CD1c-positive myeloid dendritic cell (primary cell): ENCODE measurements around the gene USP53.
"Not testable (repeated sequence)": the region's sequence is repeated elsewhere in the genome, so short reads cannot be mapped to it uniquely, and the experiment has no call there.

Experiments
- DNase-seq: peaks from one replicate; pipeline ENCODE4 v3.0.0-alpha.2; 2016; ENCODE audit errors: extremely low spot score

USP53 gene

GRCh38 chr4:119315036-119315435, 102.5 kb downstream of the USP53 start:
- no peak for DNase-seq

- no peak for DNase-seq
Measured at GRCh38 chr4:119317990-119318389, 105.5 kb downstream of the USP53 start.

GRCh38 chr4:119321921-119322687, 109.6 kb downstream of the USP53 start, which contains the start of gene FABP2:
FABP2 (minus strand) TSS chr4:119322138; CDS start chr4:119322102, 36 bp downstream.
- DNase-seq, result no peak

GRCh38 chr4:119328695-119329094, 116.2 kb downstream of the USP53 start:
- DNase-seq, result no peak

GRCh38 chr4:119329835-119330620, 117.5 kb downstream of the USP53 start:
- DNase-seq, result no peak

GRCh38 chr4:119336332-119336979, 123.9 kb downstream of the USP53 start:
- DNase-seq, result not testable (repeated sequence)

- DNase-seq, result peak; percentile 40
Measured at GRCh38 chr4:119337010-119337409, 124.5 kb downstream of the USP53 start.

- DNase-seq, result not testable (repeated sequence)
Measured at GRCh38 chr4:119339895-119340294, 127.4 kb downstream of the USP53 start.

- not testable (repeated sequence) for DNase-seq
Measured at GRCh38 chr4:119343293-119343692, 130.8 kb downstream of the USP53 start.
